Purkinje cell (primary cell): Measurements from ENCODE around the gene FERD3L. TPM values are rescaled to one million over a fixed set of nuclear protein-coding genes. Genes with fewer than 3 reads are reported as not detected.

ENCODE experiments used
- polyA plus RNA-seq: library from polyadenylated mRNA; unstranded; fragments of >200 nt; fragmentation: Nextera tagmentation; gene quantifications from 2 replicates; pipeline ENCODE4 v1.2.1, GENCODE V29; 2014

Gene FERD3L, protein sequence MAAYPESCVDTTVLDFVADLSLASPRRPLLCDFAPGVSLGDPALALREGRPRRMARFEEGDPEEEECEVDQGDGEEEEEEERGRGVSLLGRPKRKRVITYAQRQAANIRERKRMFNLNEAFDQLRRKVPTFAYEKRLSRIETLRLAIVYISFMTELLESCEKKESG
- polyA plus RNA-seq, result not detected in 2 replicates

DNA sequence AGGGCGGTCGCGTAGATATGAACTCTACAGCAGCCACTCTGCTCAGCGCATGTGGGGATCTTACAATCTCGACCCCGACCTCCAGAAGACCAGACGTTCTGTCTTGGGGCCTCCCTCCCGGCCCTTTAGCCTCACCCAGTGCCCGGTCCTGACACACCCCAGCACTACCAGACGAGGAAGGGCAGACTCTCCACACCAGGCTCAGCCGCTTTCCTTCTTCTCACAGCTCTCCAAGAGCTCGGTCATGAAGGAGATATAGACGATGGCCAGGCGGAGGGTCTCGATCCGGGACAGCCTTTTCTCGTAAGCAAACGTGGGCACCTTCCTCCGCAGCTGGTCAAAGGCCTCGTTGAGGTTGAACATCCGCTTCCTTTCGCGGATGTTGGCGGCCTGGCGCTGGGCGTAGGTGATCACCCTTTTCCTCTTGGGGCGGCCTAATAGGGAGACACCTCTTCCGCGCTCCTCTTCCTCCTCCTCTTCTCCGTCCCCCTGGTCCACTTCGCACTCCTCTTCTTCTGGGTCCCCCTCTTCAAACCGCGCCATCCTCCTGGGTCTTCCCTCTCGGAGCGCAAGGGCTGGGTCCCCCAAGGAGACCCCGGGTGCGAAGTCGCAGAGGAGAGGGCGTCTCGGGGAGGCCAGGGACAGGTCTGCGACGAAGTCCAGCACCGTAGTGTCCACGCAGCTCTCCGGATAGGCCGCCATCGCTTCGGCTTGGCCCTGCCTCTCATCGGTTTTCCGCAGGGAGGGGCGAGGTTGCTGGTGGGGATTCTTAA is at the start of gene FERD3L:
Gene FERD3L (minus strand): TSS at position 761 of the 773 bp plus-strand sequence. CDS start 59 bp downstream, at position 702.

GRCh38 chr7:19117091-19117869 is 27.9 kb downstream of the FERD3L start, which contains the start of gene TWIST1:
Gene TWIST1 (minus strand): TSS chr7:19117636. CDS start chr7:19117321, 315 bp downstream.

Other genes with a start within 250 kb of the FERD3L start
- gene TWIST1, start 27.8 kb downstream of the FERD3L start, polyA plus RNA-seq, result not detected in 2 replicates